ENCODE results near the gene NFATC4.

DNA sequence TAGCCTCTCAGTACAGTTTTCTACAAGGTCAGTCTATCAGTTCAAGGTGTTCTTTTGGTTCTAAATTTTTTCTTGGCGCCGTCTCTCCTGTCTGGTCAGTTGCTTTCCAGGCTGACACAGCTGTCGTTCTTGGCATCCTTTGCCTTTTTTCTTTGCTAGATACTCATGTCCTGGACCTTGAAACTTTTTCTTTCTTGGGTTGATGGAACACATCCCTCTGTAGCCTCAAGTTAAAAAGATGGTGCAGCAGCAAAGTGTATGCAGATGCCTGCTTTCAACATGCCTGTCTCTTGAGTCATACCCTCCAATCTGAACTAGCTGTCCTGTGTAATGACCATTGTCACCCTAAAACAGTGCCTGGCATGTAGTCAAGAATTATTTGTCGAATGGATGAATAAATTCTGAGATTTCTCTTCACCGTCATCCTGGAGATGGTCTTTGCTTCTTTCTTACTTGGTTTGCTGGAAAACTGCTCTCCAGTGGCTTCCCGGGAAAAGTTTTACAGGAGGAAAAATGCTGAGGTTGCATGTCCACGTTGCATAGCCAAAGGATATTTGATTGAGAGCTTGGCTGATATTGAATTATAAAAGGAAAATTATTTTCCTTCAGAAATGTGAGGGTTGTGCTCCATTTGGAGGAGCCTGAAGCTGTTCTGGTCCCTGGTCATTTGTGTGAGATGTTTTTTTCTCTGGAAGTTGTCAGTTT, 35.5 kb downstream of the NFATC4 start:
- TF ChIP-seq POLR2AphosphoS5 (IDR thresholded peaks at IDR 0.05; ENCODE audit: low read depth, low read length) (no peak), POLR2A (IDR thresholded peaks at IDR 0.05; ENCODE audit: borderline replicate concordance, extremely low read depth, insufficient read depth, insufficient read length) (no peak), ZFX (IDR thresholded peaks at IDR 0.05) (no peak), ZNF274 (IDR thresholded peaks at IDR 0.05; ENCODE audit: low read depth, low read length) (no peak), ZBTB33 (IDR thresholded peaks at IDR 0.05; ENCODE audit: extremely low read depth, insufficient replicate concordance, low read length) (no peak), EZH2 (IDR thresholded peaks at IDR 0.05) (no peak), CEBPB (IDR thresholded peaks at IDR 0.05; ENCODE audit: low read depth) (no peak), RAD21 (IDR thresholded peaks at IDR 0.05; ENCODE audit: low read depth) (no peak), EGR1 (IDR thresholded peaks at IDR 0.05; ENCODE audit: low read depth) (no peak), SP1 (IDR thresholded peaks at IDR 0.05; ENCODE audit: low read depth) (no peak), EZH2phosphoT487 (IDR thresholded peaks at IDR 0.05; ENCODE audit: borderline replicate concordance) (no peak)
- TF ChIP-seq, protein P1, sequence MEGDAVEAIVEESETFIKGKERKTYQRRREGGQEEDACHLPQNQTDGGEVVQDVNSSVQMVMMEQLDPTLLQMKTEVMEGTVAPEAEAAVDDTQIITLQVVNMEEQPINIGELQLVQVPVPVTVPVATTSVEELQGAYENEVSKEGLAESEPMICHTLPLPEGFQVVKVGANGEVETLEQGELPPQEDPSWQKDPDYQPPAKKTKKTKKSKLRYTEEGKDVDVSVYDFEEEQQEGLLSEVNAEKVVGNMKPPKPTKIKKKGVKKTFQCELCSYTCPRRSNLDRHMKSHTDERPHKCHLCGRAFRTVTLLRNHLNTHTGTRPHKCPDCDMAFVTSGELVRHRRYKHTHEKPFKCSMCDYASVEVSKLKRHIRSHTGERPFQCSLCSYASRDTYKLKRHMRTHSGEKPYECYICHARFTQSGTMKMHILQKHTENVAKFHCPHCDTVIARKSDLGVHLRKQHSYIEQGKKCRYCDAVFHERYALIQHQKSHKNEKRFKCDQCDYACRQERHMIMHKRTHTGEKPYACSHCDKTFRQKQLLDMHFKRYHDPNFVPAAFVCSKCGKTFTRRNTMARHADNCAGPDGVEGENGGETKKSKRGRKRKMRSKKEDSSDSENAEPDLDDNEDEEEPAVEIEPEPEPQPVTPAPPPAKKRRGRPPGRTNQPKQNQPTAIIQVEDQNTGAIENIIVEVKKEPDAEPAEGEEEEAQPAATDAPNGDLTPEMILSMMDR (IDR thresholded peaks at IDR 0.05 in 2 of 3, conservative IDR thresholded peaks at IDR 0.05 in 1 of 3; ENCODE audit: borderline replicate concordance in 1 of 3, insufficient read depth in 1 of 3, low read depth in 2 of 3, low read length in 2 of 3): no peak
